ENCODE results near the gene TMOD4. TPM values are rescaled to one million over a fixed set of nuclear protein-coding genes. Genes with fewer than 3 reads are reported as not detected.

Gene TMOD4
- total RNA-seq, 4 donors from 2014 or later: not detected

GRCh38 chr1:151165281-151165737, 10.5 kb downstream of the TMOD4 start:
- WGBS, 2 donors (ENCODE audit: low coverage in 1 of 2): 7 to 13% methylated on average over 3 to 15 of the region's 15 CpGs
- H3K9me3 ChIP-seq: no peaks in the 10 kb centered on the region
- peak overlapping the region; percentile 32 to 94 (median 78) for H3K4me3 ChIP-seq
- H3K36me3 ChIP-seq: peaks cover 0 to 18% (median 4%) of the 10 kb centered on the region in 4 donors
- intact Hi-C loops (cut with DNase I; ENCODE audit: low total_unique reads) (no loop called here), in situ Hi-C loops (cut with MboI; ENCODE audit: low pct_ligation_motif_present in 1 of 4, low pct_unique_long_range_greater_than_20kb in 1 of 4, low sequenced_read_pairs in 3 of 4) (loop anchor here in 1 of 4 donors (25.0 kb wide), 1 partner anchor 128 kb away; the partner anchor contains the start of genes BNIPL and C1orf56)
- no peak for TF ChIP-seq EP300 (IDR thresholded peaks at IDR 0.05; ENCODE audit: low read depth)
- TF ChIP-seq POLR2A (IDR thresholded peaks at IDR 0.05): no peak
- peak in 1 of 5 experiments; percentile 13 for TF ChIP-seq CTCF (IDR thresholded peaks at IDR 0.05)
- H3K27ac ChIP-seq: peak overlapping the region; percentile 84 to 94 (median 88)
- no peaks in the 10 kb centered on the region for H3K27me3 ChIP-seq
- peaks cover 6 to 30% (median 20%) of the 10 kb centered on the region in 4 donors for H3K4me1 ChIP-seq
- DNase-seq: peak; percentile 49

- TF ChIP-seq POLR2A (IDR thresholded peaks at IDR 0.05) (no peak), EP300 (IDR thresholded peaks at IDR 0.05; ENCODE audit: low read depth) (no peak), POLR2AphosphoS5 (IDR thresholded peaks at IDR 0.05) (no peak), CTCF (IDR thresholded peaks at IDR 0.05) (no peak)
- Histone ChIP-seq H3K27ac (peak overlapping the region; percentile 84 to 94 (median 88)), H3K27me3 (no peaks in the 10 kb centered on the region), H3K9me3 (no peaks in the 10 kb centered on the region), H3K36me3 (peaks cover 0 to 19% (median 5%) of the 10 kb centered on the region in 4 donors), H3K4me1 (peaks cover 6 to 30% (median 20%) of the 10 kb centered on the region in 4 donors), H3K4me3 (peak overlapping the region; percentile 32 to 94 (median 78))
- in situ Hi-C loops (cut with MboI; ENCODE audit: low pct_ligation_motif_present in 1 of 4, low pct_unique_long_range_greater_than_20kb in 1 of 4, low sequenced_read_pairs in 3 of 4): loop anchor here in 1 of 4 donors (25.0 kb wide), 1 partner anchor 128 kb away; the partner anchor contains the start of genes BNIPL and C1orf56
- intact Hi-C loops (cut with DNase I; ENCODE audit: low total_unique reads): no loop called here
- DNase-seq: no peak
- WGBS, 2 donors (ENCODE audit: low coverage in 1 of 2): 30% methylated on average over 11 of the region's 11 CpGs; no CpG with 5 or more reads in 1 of the 2 donors
Measured at GRCh38 chr1:151164732-151165280, 11.0 kb downstream of the TMOD4 start.

- H3K27ac ChIP-seq: peak overlapping the region in 1 of 4 donors; percentile 19
- intact Hi-C loops (cut with DNase I; ENCODE audit: low total_unique reads): loop anchor here (5.0 to 10.0 kb wide), 2 partner anchors 55 to 342 kb away; no protein-coding TSS in a partner anchor
- in situ Hi-C loops (cut with MboI; ENCODE audit: low pct_ligation_motif_present in 1 of 4, low pct_unique_long_range_greater_than_20kb in 1 of 4, low sequenced_read_pairs in 3 of 4): loop anchor here in 3 of 4 donors (5.0 to 25.0 kb wide), 5 partner anchors 62 to 145 kb away; partner anchors contain the start of genes BNIPL (in 1 of the 3) and C1orf56 (in 1 of the 3)
Measured at GRCh38 chr1:151159373-151159772, 16.4 kb downstream of the TMOD4 start.

More at GRCh38 chr1:151159373-151159772, 16.4 kb downstream of the TMOD4 start:
- Histone ChIP-seq H3K27me3 (no peaks in the 10 kb centered on the region), H3K4me1 (peaks cover 0 to 14% (median 3%) of the 10 kb centered on the region in 4 donors), H3K36me3 (peaks cover 0 to 9% (median 5%) of the 10 kb centered on the region in 4 donors), H3K4me3 (no peak overlapping the region), H3K9me3 (no peaks in the 10 kb centered on the region)
- no peak for DNase-seq
- TF ChIP-seq POLR2AphosphoS5 (IDR thresholded peaks at IDR 0.05) (no peak), EP300 (IDR thresholded peaks at IDR 0.05; ENCODE audit: low read depth) (no peak), POLR2A (IDR thresholded peaks at IDR 0.05) (no peak), CTCF (IDR thresholded peaks at IDR 0.05) (no peak)

All from transverse colon (tissue), 4 donors.